ENCODE measurements around the gene DKC1. TPM values are rescaled to one million over a fixed set of nuclear protein-coding genes. Genes with fewer than 3 reads are reported as not detected.
A peak's percentile ranks its signal among the peaks of the same experiment; 100 is the strongest.

Gene DKC1
- total and polyA plus RNA-seq, 2 of the 13 experiments (the other 11 are each of a cell fraction or from before 2014, with no cell fraction given): 61.6 to 102 TPM

DNA sequence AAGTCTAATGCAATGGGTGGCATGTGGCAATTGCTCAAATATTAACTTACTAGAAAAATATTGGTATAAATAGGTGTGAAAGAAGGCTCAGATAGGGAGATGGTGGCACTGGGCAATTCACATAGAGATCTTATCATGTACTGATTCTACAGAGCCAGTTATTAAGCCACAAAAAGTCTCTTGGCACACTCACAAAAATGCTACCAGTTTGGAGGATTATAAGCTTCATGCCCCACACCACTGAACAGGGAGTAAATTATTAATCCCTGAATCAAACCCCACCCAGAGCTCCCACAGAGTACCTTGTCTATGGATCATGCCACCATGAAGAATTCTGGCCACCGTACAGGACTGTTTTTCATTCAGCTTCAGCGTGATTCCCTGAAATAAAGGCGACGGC, 28.8 kb downstream of the DKC1 start (continued):
- TF ChIP-seq FOXK1 (CRISPR knock-in tag; IDR thresholded peaks at IDR 0.05; ENCODE audit: borderline replicate concordance, low read depth): no peak

DNA sequence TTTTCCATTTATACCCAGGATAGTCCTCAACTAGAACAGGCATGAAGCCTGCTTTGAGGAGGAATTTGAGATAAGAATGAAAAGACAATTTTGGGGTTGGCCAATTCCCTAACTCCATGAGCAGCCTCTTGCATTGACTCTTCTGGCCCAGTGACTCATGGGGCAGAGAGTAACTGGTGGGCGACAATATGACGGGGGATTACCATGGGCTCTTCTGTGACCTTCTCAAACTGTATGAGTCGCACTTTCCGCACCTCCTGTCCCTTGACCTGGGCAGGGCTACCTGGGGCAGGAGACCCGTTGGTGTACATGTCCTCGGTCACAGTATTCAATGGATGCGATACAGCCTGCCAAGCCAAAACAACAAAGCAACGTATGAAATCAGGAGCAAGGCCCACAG, 29.3 kb downstream of the DKC1 start:
- no peak for FAIRE-seq
- TF ChIP-seq RXRB (CRISPR knock-in tag; IDR thresholded peaks at IDR 0.05; ENCODE audit: borderline replicate concordance) (no peak), FOSL2 (CRISPR knock-in tag; IDR thresholded peaks at IDR 0.05) (peak; percentile 11; the same call in 1 of the 2 replicates)
- Histone ChIP-seq H3K9ac (ENCODE audit: insufficient read depth, low read depth, low read length) (no peak overlapping the region), H2AFZ (ENCODE audit: low read length) (no peak overlapping the region), H3K4me3 (replicated peaks in 1 of 3; ENCODE audit: insufficient read depth in 1 of 3, low read depth in 2 of 3, low read length in 3 of 3) (no peak overlapping the region), H3K4me2 (ENCODE audit: low read depth, low read length) (no peak overlapping the region), H3K27ac (ENCODE audit: extremely low read length, insufficient read depth, low read length) (no peak overlapping the region), H3K4me1 (ENCODE audit: insufficient read depth, low read length) (peaks cover 22% of the 10 kb centered on the region), H3K36me3 (replicated peaks in 1 of 2; ENCODE audit: control insufficient read depth in 1 of 2, insufficient read depth in 2 of 2, low read length in 2 of 2) (no peaks in the 10 kb centered on the region), H3K9me3 (ENCODE audit: low read length) (no peaks in the 10 kb centered on the region), H3K27me3 (ENCODE audit: control insufficient read depth in 1 of 2, insufficient read depth in 2 of 2, low read length in 2 of 2) (no peaks in the 10 kb centered on the region), H4K20me1 (ENCODE audit: insufficient read depth, low read length) (no peaks in the 10 kb centered on the region), H3K79me2 (ENCODE audit: insufficient read depth, low read length) (no peaks in the 10 kb centered on the region)
- no peak for DNase-seq (ENCODE audit: low spot score)
- in situ Hi-C loops (cut with HindIII; ENCODE audit: extremely low pct_ligation_motif_present, low pct_unique_long_range_greater_than_20kb) (no loop called here), intact Hi-C loops (cut with micrococcal nuclease; ENCODE audit: unreplicated experiment) (no loop called here)
- WGBS (ENCODE audit: low lambda C conversion rate): 90% methylated on average over 2 of the region's 8 CpGs
- ChIA-PET CTCF (ENCODE audit: low intra/inter-chr PET ratio, low total read pairs) (no interaction called here), POLR2A (no interaction called here)
- no TSS peak for BruUV-seq (replicated peaks)
- ATAC-seq: no peak

DNA sequence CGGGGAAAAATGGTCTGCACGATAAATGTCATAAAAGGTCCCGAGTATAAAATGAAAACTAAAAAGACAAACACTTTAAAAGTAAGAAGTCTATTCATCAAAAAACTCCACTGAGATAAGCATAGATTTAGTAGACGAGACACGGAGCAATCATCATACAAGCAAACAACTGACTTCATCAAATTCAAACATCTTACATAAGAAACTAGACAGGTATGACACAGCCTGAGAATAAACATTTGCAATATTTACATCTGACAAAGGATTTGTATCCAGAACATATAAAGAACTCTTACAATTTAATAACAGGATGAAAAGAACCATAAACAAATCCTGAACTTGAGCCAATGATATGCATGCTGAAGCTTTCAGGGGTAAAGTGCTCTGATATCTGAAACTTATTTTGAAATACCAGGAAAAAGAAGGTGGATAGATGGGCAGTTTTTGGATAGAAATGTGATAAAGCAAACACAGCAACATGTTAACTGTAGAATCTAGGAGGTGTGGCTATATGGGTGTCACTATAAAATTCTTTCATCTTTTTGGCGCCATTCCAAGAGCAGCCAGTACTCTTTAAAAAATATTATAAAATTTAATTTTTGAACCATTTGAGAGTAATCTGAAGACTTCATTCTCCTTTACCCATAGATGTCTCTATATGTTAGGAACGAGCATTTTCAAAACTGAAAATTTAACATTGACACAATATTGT, 30.6 kb downstream of the DKC1 start:
- Histone ChIP-seq H3K4me1 (ENCODE audit: insufficient read depth, low read length) (peaks cover 36% of the 10 kb centered on the region), H3K27ac (ENCODE audit: extremely low read length, insufficient read depth, low read length) (no peak overlapping the region), H3K79me2 (ENCODE audit: insufficient read depth, low read length) (no peaks in the 10 kb centered on the region), H3K9ac (ENCODE audit: insufficient read depth, low read depth, low read length) (no peak overlapping the region), H3K4me2 (ENCODE audit: low read depth, low read length) (no peak overlapping the region), H3K9me3 (ENCODE audit: low read length) (no peaks in the 10 kb centered on the region), H3K27me3 (ENCODE audit: control insufficient read depth in 1 of 2, insufficient read depth in 2 of 2, low read length in 2 of 2) (no peaks in the 10 kb centered on the region), H3K4me3 (replicated peaks in 1 of 3; ENCODE audit: insufficient read depth in 1 of 3, low read depth in 2 of 3, low read length in 3 of 3) (no peak overlapping the region), H3K36me3 (replicated peaks in 1 of 2; ENCODE audit: control insufficient read depth in 1 of 2, insufficient read depth in 2 of 2, low read length in 2 of 2) (no peaks in the 10 kb centered on the region), H4K20me1 (ENCODE audit: insufficient read depth, low read length) (no peaks in the 10 kb centered on the region), H2AFZ (ENCODE audit: low read length) (no peak overlapping the region)
- DNase-seq (ENCODE audit: low spot score): peak; percentile 17
- no TSS peak for BruUV-seq (replicated peaks)
- TF ChIP-seq, protein P1, sequence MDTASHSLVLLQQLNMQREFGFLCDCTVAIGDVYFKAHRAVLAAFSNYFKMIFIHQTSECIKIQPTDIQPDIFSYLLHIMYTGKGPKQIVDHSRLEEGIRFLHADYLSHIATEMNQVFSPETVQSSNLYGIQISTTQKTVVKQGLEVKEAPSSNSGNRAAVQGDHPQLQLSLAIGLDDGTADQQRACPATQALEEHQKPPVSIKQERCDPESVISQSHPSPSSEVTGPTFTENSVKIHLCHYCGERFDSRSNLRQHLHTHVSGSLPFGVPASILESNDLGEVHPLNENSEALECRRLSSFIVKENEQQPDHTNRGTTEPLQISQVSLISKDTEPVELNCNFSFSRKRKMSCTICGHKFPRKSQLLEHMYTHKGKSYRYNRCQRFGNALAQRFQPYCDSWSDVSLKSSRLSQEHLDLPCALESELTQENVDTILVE (CRISPR knock-in tag; IDR thresholded peaks at IDR 0.05): no peak
- TF ChIP-seq FOXA3 (CRISPR knock-in tag; IDR thresholded peaks at IDR 0.05): peak; percentile 35; the same call in 1 of the 2 replicates
- 74% methylated on average over 7 of the region's 7 CpGs for WGBS (ENCODE audit: low lambda C conversion rate)
- ATAC-seq: no peak
- no peak for FAIRE-seq
- in situ Hi-C loops (cut with HindIII; ENCODE audit: extremely low pct_ligation_motif_present, low pct_unique_long_range_greater_than_20kb): no loop called here
- POLR2A ChIA-PET: no interaction called here
- CTCF ChIA-PET (ENCODE audit: low intra/inter-chr PET ratio, low total read pairs): no interaction called here
- intact Hi-C loops (cut with micrococcal nuclease; ENCODE audit: unreplicated experiment): no loop called here

Data from HepG2 (cell line).